Stomach (tissue), 9 donors: Measurements from ENCODE around the gene BHMT. TPM values are rescaled to one million over a fixed set of nuclear protein-coding genes. Genes with fewer than 3 reads are reported as not detected.

ENCODE experiments used
- DNase-seq, 2 donors: peaks; one replicate each; pipeline versions ENCODE4 v3.0.0 to v3.0.0-alpha.2; 2013 to 2019
- H3K27ac ChIP-seq, 5 donors: fragments of 200-600 bp in 4 of 5; sonication (generic) in 4 of 5; one replicate each; pipeline ENCODE4 v1.5.1; 2013 to 2019; ENCODE audit warnings: mild to moderate bottlenecking in 1 of 5, moderate library complexity in 1 of 5
- H3K27me3 ChIP-seq, 3 donors: fragments of 200-600 bp; sonication (generic); one replicate each; pipeline ENCODE4 v1.5.1; 2017 to 2019; ENCODE audit warnings: mixed run types in 1 of 3
- H3K36me3 ChIP-seq, 4 donors: fragments of 200-600 bp; sonication (generic); 1 replicate in 3 of 4; 2 replicates in 1 of 4; pipeline ENCODE4 v1.5.1; 2016 to 2019
- H3K4me1 ChIP-seq, 4 donors: fragments of 200-600 bp; sonication (generic); one replicate each; pipeline ENCODE4 v1.5.1; 2016 to 2019
- H3K4me3 ChIP-seq, 4 donors: fragments of 200-600 bp; sonication (generic) in 3 of 4; one replicate each; pipeline ENCODE4 v1.5.1; 2016 to 2019; ENCODE audit warnings: mild to moderate bottlenecking in 1 of 4
- H3K9me3 ChIP-seq, 4 donors: fragments of 200-600 bp; sonication (generic); one replicate each; pipeline ENCODE4 v1.5.1; 2016 to 2019
- CTCF ChIP-seq, 7 experiments: fragments of 450-650 bp in 4 of 7; fragments of 200-600 bp in 3 of 7; sonication (generic) in 3 of 7; IDR thresholded peaks; one replicate each; pipeline ENCODE4 v1.5.1; 2016 to 2019; ENCODE audit warnings: antibody characterized with exemption in 7 of 7, control low read depth in 2 of 7, mild to moderate bottlenecking in 1 of 7
- EP300 ChIP-seq: sonication (generic); formaldehyde crosslinking; IDR thresholded peaks from one replicate; pipeline ENCODE4 v1.6.1; 2017; ENCODE audit warnings: antibody characterized with exemption
- POLR2A ChIP-seq, 4 donors: fragments of 450-650 bp; IDR thresholded peaks; one replicate each; pipeline ENCODE4 v1.6.1; 2016; ENCODE audit warnings: antibody characterized with exemption in 4 of 4, control low read depth in 2 of 4, mild to moderate bottlenecking in 1 of 4, moderate library complexity in 1 of 4
- POLR2AphosphoS5 ChIP-seq, 3 donors: sonication (generic); formaldehyde crosslinking; IDR thresholded peaks; one replicate each; pipeline ENCODE4 v1.6.1; 2016; ENCODE audit warnings: antibody characterized with exemption in 3 of 3
- WGBS, 5 donors: extraction: QIAGEN DNeasy Blood & Tissue Kit in 3 of 5; methylation state at CpG; one replicate each; pipeline versions ENCODE4 v1.1.5 to v1.1.7; 2013 to 2018; 5-methylcytosine and 5-hydroxymethylcytosine counted together
- intact Hi-C: fragments of 100-400 bp; cut with DNase I; formaldehyde crosslinking; loops from one replicate; pipeline ENCODE4 v1.15.1; 2023; ENCODE audit warnings: low total_unique reads
- polyA plus RNA-seq, 3 donors: library from polyadenylated mRNA; stranded (reverse); fragments of 200-250 nt; gene quantifications; one replicate each; pipeline ENCODE4 v1.2.3, GENCODE V29; 2013
- total RNA-seq, 5 donors: library from RNA; depleted of rRNA; stranded (reverse); fragments of >200 nt; gene quantifications; one replicate each; pipeline versions ENCODE4 v1.1.0 to v1.2.3, GENCODE V29; 2014 to 2016
- donor health status: healthy with polysubstance abuse.
- donor health status: Bipolar disorder and iron deficiency.
- donor health status: healthy.

The BHMT gene
- total and polyA plus RNA-seq, 8 donors = 0.53 to 4.0 (median 2.6) TPM; not detected in 3

DNA sequence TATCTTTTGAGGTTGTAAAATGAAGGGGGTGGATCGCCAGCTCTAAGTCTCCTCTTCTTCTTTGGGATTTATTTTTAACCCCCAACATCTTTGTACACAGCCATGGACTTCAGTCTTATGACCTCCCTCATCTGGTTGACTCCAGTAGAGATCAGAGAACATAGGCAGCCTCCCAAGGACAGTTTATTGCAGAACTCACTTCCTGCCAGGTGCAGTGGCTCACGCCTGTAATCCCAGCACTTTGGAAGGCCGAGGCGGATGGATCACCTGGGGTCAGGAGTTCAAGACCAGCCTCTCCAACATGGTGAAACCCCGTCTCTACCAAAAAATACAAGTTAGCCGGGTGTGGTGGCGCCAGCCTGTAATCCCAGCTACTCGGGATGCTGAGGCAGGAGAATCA lies 2.8 kb upstream of the BHMT start:
- intact Hi-C loops = no loop called here
- Histone ChIP-seq H3K27ac (no peak overlapping the region), H3K27me3 (peaks cover 0 to 24% (median 19%) of the 10 kb centered on the region in 3 donors), H3K4me1 (peaks cover 12 to 35% (median 20%) of the 10 kb centered on the region in 4 donors), H3K36me3 (no peaks in the 10 kb centered on the region), H3K4me3 (no peak overlapping the region), H3K9me3 (no peaks in the 10 kb centered on the region)
- no peak for DNase-seq
- WGBS, 5 donors = 83 to 87% (median 86%) methylated on average over 8 of the region's 8 CpGs
- TF ChIP-seq POLR2A (IDR thresholded peaks at IDR 0.05) (no peak), POLR2AphosphoS5 (IDR thresholded peaks at IDR 0.05) (no peak), CTCF (IDR thresholded peaks at IDR 0.05) (no peak), EP300 (no peak)

GRCh38 chr5:79109527-79110492 lies 1.8 kb upstream of the BHMT start:
- Histone ChIP-seq H3K4me3 (no peak overlapping the region), H3K9me3 (no peaks in the 10 kb centered on the region), H3K27ac (no peak overlapping the region), H3K36me3 (no peaks in the 10 kb centered on the region), H3K4me1 (peaks cover 12 to 35% (median 20%) of the 10 kb centered on the region in 4 donors), H3K27me3 (peaks cover 0 to 24% (median 19%) of the 10 kb centered on the region in 3 donors)
- peak in 1 of 2 donors; percentile 27 for DNase-seq
- 52 to 72% (median 65%) methylated on average over 15 of the region's 15 CpGs for WGBS, 5 donors
- intact Hi-C loops = no loop called here
- TF ChIP-seq CTCF (IDR thresholded peaks at IDR 0.05) = peak in 2 of 7 experiments; percentile 14 to 25
- no peak for TF ChIP-seq EP300

DNA sequence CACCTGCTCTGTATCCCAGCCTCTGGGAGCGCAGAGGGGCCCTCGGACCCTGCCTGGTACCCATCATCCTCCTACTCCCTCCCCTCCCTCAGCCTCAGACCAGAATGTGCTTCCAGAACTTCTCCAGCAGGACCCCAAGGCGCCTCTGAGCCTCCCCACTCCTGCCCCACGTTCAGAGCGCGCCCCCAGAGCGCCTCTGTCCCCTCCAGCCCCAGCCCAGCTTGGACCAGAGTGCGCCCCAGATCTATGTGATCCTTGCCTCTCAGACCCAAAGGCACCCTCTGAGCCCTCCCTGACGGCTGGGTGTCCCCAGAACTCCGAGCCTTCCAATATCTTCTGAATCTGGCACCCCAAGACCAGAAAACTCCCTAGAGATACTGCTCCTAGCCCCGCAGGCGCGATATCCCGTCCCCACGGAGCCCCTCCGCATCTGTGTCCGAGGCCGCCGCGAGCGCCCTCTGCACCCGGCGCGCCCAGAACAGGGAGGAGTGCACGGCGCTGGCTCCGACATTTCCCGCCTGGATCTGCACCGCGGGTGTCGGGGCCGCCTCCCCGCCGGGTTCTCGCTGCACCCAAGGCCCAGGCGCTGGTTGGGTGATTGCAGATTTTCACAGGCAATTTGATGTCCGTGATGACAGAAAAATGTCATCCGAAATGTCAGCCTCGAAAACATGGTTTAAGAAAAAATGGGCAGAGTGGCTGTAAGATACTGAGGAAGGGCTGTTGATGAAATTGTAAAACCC lies 522 bp downstream of the BHMT start:
- peak; percentile 32 to 43 for DNase-seq
- H3K36me3 ChIP-seq = no peaks in the 10 kb centered on the region
- no peak overlapping the region for H3K27ac ChIP-seq
- H3K4me3 ChIP-seq = peak overlapping the region; percentile 26 to 49 (median 38)
- peaks cover 0 to 24% (median 19%) of the 10 kb centered on the region in 3 donors for H3K27me3 ChIP-seq
- TF ChIP-seq POLR2A (IDR thresholded peaks at IDR 0.05) (no peak), EP300 (no peak)
- no peaks in the 10 kb centered on the region for H3K9me3 ChIP-seq
- WGBS, 5 donors = 5 to 13% (median 7%) methylated on average over 33 to 39 of the region's 39 CpGs
- peaks cover 12 to 32% (median 20%) of the 10 kb centered on the region in 4 donors for H3K4me1 ChIP-seq
- intact Hi-C loops = no loop called here

GRCh38 chr5:79112703-79113058 lies 1.1 kb downstream of the BHMT start:
- H3K9me3 ChIP-seq = no peaks in the 10 kb centered on the region
- H3K27me3 ChIP-seq = peaks cover 0 to 24% (median 19%) of the 10 kb centered on the region in 3 donors
- WGBS, 5 donors = 78 to 93% (median 87%) methylated on average over 5 of the region's 5 CpGs

More at GRCh38 chr5:79112703-79113058, 1.1 kb downstream of the BHMT start:
- H3K4me3 ChIP-seq = peak overlapping the region in 3 of 4 donors; percentile 26 to 49 (median 38)
- no peak for TF ChIP-seq POLR2AphosphoS5 (IDR thresholded peaks at IDR 0.05)
- TF ChIP-seq EP300 = no peak
- TF ChIP-seq CTCF (IDR thresholded peaks at IDR 0.05) = no peak
- no peak for TF ChIP-seq POLR2A (IDR thresholded peaks at IDR 0.05)
- H3K36me3 ChIP-seq = no peaks in the 10 kb centered on the region
- H3K4me1 ChIP-seq = peaks cover 10 to 26% (median 18%) of the 10 kb centered on the region in 4 donors
- intact Hi-C loops = no loop called here
- H3K27ac ChIP-seq = no peak overlapping the region
- DNase-seq = no peak
